Mesendoderm (in vitro differentiated cells): ENCODE data around the gene SLC38A8.

ENCODE experiments used
- DNase-seq: peaks from one replicate; pipeline ENCODE4 v3.0.0; 2013
- H2AK5ac ChIP-seq: 2 replicates; pipeline ENCODE4 v1.6.1; 2013; ENCODE audit warnings: low read length, inconsistent platforms
- H2BK120ac ChIP-seq: 2 replicates; pipeline ENCODE4 v1.6.1; 2013; ENCODE audit warnings: low read depth, mild to moderate bottlenecking, low read length, moderate library complexity, mixed read lengths
- H2BK15ac ChIP-seq: replicated peaks from 2 replicates; pipeline ENCODE4 v1.6.1; 2013; ENCODE audit warnings: low read depth, mild to moderate bottlenecking, moderate library complexity
- H2BK5ac ChIP-seq: 2 replicates; pipeline ENCODE4 v1.6.1; 2013; ENCODE audit warnings: low read length, inconsistent platforms
- H3K18ac ChIP-seq: 2 replicates; pipeline ENCODE4 v1.6.1; 2013; ENCODE audit warnings: mild to moderate bottlenecking, low read length, mixed read lengths
- H3K23ac ChIP-seq: one replicate; pipeline ENCODE4 v1.6.1; 2013; ENCODE audit warnings: low read length
- H3K27ac ChIP-seq: 2 replicates; pipeline ENCODE4 v1.5.1; 2013; ENCODE audit warnings: low read depth, mild to moderate bottlenecking, inconsistent platforms, low read length, moderate library complexity
- H3K27me3 ChIP-seq: 2 replicates; pipeline ENCODE4 v1.6.1; 2013; ENCODE audit warnings: low read length, control low read depth, mild to moderate bottlenecking, inconsistent platforms; ENCODE audit not compliant: insufficient read depth, poor library complexity
- H3K36me3 ChIP-seq: 2 replicates; pipeline ENCODE4 v1.6.1; 2013; ENCODE audit warnings: low read length, inconsistent platforms; ENCODE audit not compliant: control insufficient read depth, insufficient read depth
- H3K4ac ChIP-seq: one replicate; pipeline ENCODE4 v1.6.1; 2013; ENCODE audit warnings: low read depth, mild to moderate bottlenecking, low read length, moderate library complexity
- H3K4me1 ChIP-seq: 2 replicates; pipeline ENCODE4 v1.6.1; 2013; ENCODE audit warnings: low read depth, low read length, inconsistent platforms; ENCODE audit not compliant: control insufficient read depth
- H3K4me2 ChIP-seq: 2 replicates; pipeline ENCODE4 v1.6.1; 2013; ENCODE audit warnings: low read length
- H3K4me3 ChIP-seq: 2 replicates; pipeline ENCODE4 v1.5.1; 2013; ENCODE audit warnings: mild to moderate bottlenecking, low read length
- H3K56ac ChIP-seq: one replicate; pipeline ENCODE4 v1.6.1; 2013; ENCODE audit warnings: low read length
- H3K79me1 ChIP-seq: 2 replicates; pipeline ENCODE4 v1.6.1; 2013; ENCODE audit warnings: low read length, inconsistent platforms
- H3K79me2 ChIP-seq: 2 replicates; pipeline ENCODE4 v1.6.1; 2013; ENCODE audit warnings: mild to moderate bottlenecking, low read length; ENCODE audit not compliant: control insufficient read depth, insufficient read depth
- H3K9ac ChIP-seq: 2 replicates; pipeline ENCODE4 v1.6.1; 2013; ENCODE audit warnings: low read length, inconsistent platforms
- H4K5ac ChIP-seq: one replicate; pipeline ENCODE4 v1.6.1; 2013; ENCODE audit warnings: low read length
- H4K8ac ChIP-seq: one replicate; pipeline ENCODE4 v1.6.1; 2013; ENCODE audit warnings: low read depth, mild to moderate bottlenecking, control low read depth, low read length, moderate library complexity
- WGBS: extraction: QIAGEN DNeasy Blood & Tissue Kit; methylation state at CpG from one replicate; pipeline ENCODE4 v1.1.7; 2013; ENCODE audit warnings: low lambda C conversion rate, missing lambda C conversion rate; ENCODE audit not compliant: insufficient coverage; ENCODE audit errors: extremely low coverage; 5-methylcytosine and 5-hydroxymethylcytosine counted together

Gene SLC38A8

DNA sequence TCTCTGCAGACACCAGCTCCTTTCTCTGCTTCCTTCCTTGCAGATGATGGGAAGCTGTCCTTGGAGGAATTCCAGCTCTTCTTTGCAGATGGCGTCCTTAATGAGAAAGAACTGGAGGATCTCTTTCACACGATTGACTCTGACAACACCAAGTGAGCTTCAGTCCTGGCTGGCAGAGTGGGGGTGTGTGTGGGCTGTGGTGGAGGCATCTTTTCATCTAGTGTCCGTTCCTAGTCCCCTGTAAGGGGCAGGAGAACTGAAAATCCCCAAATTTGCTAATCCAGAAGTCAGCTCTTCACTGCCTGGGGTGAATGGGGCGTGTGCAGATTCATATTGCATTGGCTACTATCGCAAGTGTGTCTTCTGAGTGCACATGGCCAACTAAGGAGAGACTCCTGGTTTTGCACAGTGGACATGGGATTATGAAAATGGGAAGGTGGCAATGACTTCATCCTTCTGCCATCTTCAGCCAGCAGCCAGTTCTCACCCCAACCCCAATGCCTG, 64.1 kb downstream of the SLC38A8 start:
- no peak overlapping the region for H2AK5ac ChIP-seq
- H3K4me2 ChIP-seq, result no peak overlapping the region
- no peak for DNase-seq
- no peak overlapping the region for H3K9ac ChIP-seq
- H3K4ac ChIP-seq, result no peak overlapping the region
- no peaks in the 10 kb centered on the region for H3K4me1 ChIP-seq
- WGBS, result no CpG with 5 or more reads among the region's 5 CpGs
- H4K8ac ChIP-seq, result no peak overlapping the region
- no peak overlapping the region for H3K4me3 ChIP-seq
- H3K18ac ChIP-seq, result no peak overlapping the region
- no peaks in the 10 kb centered on the region for H3K79me1 ChIP-seq
- no peaks in the 10 kb centered on the region for H3K79me2 ChIP-seq
- H2BK5ac ChIP-seq, result no peak overlapping the region
- H3K56ac ChIP-seq, result no peak overlapping the region
- no peak overlapping the region for H4K5ac ChIP-seq
- no peak overlapping the region for H2BK15ac ChIP-seq
- no peak overlapping the region for H2BK120ac ChIP-seq
- H3K27me3 ChIP-seq, result no peaks in the 10 kb centered on the region
- H3K36me3 ChIP-seq, result no peaks in the 10 kb centered on the region
- H3K23ac ChIP-seq, result no peak overlapping the region
- H3K27ac ChIP-seq, result no peak overlapping the region

DNA sequence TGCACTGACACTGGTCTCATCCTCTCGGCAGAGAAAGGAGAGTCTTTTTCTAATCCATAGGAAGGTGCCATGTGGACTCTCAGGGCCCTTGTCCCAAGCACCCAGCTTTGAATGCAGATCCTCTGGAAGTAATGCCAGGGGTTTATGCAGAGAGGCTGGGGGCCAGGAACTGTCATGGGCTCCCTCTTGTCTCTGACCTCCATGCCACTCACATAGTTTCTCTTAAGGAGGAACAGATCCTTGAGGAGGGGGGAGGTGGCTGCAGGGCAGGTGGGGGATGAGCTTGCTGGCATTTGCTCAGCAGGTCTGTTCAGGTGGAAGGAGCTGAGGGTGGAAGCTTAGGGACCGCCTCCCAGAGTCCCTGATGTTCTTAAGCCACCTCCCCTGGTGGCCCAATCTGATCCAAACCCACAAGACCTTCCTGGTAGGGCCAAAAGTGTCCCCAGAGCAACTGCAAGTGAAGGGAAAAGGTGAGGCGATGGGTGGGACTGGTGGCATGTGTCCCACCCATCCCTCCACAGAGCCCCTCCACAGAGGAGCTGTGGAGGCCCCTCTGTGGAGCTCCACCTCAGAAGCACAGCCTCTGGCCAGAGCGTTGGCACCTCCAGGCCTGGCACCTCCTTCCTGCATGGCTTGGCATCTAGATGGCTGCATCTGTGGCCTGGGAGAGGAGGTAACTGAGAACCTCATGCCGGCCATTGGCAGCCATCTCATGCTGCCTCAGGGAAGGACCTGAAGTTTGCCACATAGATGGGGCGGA, 65.4 kb downstream of the SLC38A8 start:
- no peak overlapping the region for H3K4me2 ChIP-seq
- no peak for DNase-seq
- no peak overlapping the region for H3K27ac ChIP-seq
- no peak overlapping the region for H3K18ac ChIP-seq
- H3K36me3 ChIP-seq, result no peaks in the 10 kb centered on the region
- H3K79me1 ChIP-seq, result no peaks in the 10 kb centered on the region
- H3K4me3 ChIP-seq, result no peak overlapping the region
- H3K27me3 ChIP-seq, result no peaks in the 10 kb centered on the region
- no peak overlapping the region for H2AK5ac ChIP-seq
- no peaks in the 10 kb centered on the region for H3K4me1 ChIP-seq
- no peak overlapping the region for H2BK5ac ChIP-seq
- WGBS, result no CpG with 5 or more reads among the region's 6 CpGs
- H4K8ac ChIP-seq, result no peak overlapping the region
- no peaks in the 10 kb centered on the region for H3K79me2 ChIP-seq
- no peak overlapping the region for H3K23ac ChIP-seq
- H4K5ac ChIP-seq, result no peak overlapping the region
- H2BK120ac ChIP-seq, result no peak overlapping the region
- H3K56ac ChIP-seq, result no peak overlapping the region
- H3K4ac ChIP-seq, result no peak overlapping the region
- H2BK15ac ChIP-seq, result no peak overlapping the region
- no peak overlapping the region for H3K9ac ChIP-seq

DNA sequence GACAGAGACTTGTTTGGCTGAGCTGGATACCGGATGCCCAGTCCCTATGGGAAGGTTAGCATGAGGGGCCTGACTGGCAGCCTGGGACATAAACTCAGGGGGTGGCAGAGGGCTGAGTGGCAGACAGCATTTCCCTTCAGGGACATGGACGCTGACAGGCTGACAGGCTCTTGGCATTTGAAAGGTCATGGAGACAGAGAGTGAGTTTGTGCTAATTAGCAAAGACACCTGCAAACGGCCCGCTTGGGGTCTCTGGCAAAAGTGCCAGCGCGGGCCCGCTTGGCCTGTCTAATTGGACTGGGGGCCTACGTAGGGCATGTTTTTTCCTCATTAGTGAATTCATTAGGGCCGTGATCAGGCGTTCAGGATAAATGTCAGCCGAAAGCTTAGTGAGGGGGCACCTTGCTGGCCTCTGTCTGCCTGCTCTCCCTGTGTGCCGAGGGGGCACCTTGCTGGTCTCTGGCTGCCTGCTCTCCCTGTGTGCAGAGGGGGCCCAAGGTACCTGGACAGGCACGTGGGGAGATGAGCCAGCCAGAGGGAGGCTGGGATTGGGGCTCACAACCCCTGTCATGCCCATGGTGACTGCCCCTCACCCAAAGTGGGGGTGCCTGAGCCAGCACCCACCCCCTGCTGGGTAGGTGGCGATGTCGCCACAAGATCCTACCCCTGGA, 66.9 kb downstream of the SLC38A8 start:
- H3K36me3 ChIP-seq, result no peaks in the 10 kb centered on the region
- no peaks in the 10 kb centered on the region for H3K4me1 ChIP-seq
- H3K27me3 ChIP-seq, result no peaks in the 10 kb centered on the region
- H3K56ac ChIP-seq, result no peak overlapping the region
- H2AK5ac ChIP-seq, result no peak overlapping the region
- H3K9ac ChIP-seq, result no peak overlapping the region
- no peaks in the 10 kb centered on the region for H3K79me1 ChIP-seq
- no peak overlapping the region for H2BK5ac ChIP-seq
- no peak for DNase-seq
- H2BK120ac ChIP-seq, result no peak overlapping the region
- H3K4ac ChIP-seq, result no peak overlapping the region
- H3K23ac ChIP-seq, result no peak overlapping the region
- H4K8ac ChIP-seq, result no peak overlapping the region
- H2BK15ac ChIP-seq, result no peak overlapping the region
- no peak overlapping the region for H3K4me2 ChIP-seq
- no CpG with 5 or more reads among the region's 15 CpGs for WGBS
- H3K27ac ChIP-seq, result no peak overlapping the region
- no peak overlapping the region for H3K18ac ChIP-seq
- H3K4me3 ChIP-seq, result no peak overlapping the region
- no peaks in the 10 kb centered on the region for H3K79me2 ChIP-seq
- H4K5ac ChIP-seq, result no peak overlapping the region

DNA sequence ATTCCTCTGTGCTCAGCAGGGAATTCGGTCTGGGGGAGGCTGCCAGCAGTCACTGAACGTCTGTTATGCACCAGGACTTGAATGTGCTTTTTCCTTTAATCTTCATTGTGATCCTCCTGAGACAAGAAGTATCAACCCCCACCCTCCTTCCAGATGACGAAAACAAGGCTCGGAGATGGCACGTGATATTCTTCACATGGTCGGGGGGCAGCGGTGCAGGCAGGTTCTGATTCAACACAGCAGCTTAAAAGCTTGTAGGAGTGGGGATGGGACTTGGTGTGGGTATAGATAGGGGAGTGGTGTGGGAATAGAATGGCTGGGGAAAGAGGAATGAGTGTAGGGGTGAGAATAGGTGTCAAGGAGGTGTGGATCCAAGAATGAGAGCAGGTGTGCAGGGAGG, 68.1 kb downstream of the SLC38A8 start:
- no CpG with 5 or more reads among the region's 7 CpGs for WGBS
- H3K27ac ChIP-seq, result no peak overlapping the region
- no peak overlapping the region for H3K4me2 ChIP-seq

DNA sequence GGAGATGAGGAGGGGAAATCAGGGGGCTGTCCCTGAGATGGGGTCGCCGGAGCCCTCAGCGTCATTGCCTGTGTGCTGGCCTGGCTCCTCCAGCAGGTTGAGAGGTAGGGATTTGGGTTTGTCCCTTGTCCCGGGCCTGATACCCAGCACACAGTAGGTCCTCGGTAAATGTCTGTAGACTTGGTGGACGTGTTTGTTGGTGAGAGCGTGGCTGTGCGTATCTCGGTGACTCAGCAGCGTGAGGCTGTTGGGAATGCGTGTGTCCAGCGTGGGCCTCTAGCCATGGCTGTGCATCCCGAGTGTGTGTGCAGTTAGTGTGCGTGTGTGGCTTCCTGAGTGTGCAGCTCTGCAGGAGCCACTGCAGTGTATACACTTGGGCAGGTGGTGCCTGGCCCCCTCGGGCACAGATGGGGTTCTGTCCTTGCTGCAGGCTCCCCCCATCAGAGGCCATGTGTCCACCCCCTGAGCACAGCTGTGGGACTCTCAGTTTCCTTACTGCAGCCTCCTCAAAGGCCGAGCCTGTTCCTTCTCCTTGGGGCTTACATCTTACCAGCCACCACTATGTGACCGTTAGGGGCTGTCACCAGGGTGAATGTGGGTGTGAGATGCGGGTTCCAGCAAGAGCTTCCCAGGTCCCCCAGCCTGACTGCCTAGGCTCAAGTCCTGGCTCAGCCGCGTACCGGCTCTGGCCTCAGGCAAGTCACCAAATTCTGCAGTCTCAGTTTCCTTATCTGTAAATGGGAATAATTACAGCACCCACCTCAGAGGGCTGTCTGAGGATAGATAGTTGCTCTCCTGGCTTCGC, 68.8 kb downstream of the SLC38A8 start:
- Histone ChIP-seq H3K4ac (no peak overlapping the region), H3K4me2 (no peak overlapping the region), H3K23ac (no peak overlapping the region), H3K79me1 (no peaks in the 10 kb centered on the region), H3K79me2 (no peaks in the 10 kb centered on the region), H2AK5ac (no peak overlapping the region), H3K56ac (no peak overlapping the region), H3K4me1 (no peaks in the 10 kb centered on the region), H3K27ac (no peak overlapping the region), H3K36me3 (no peaks in the 10 kb centered on the region), H3K18ac (no peak overlapping the region), H3K9ac (no peak overlapping the region), H4K8ac (no peak overlapping the region), H3K27me3 (peaks cover 3% of the 10 kb centered on the region), H2BK120ac (no peak overlapping the region), H2BK5ac (no peak overlapping the region), H4K5ac (no peak overlapping the region), H2BK15ac (no peak overlapping the region), H3K4me3 (no peak overlapping the region)
- WGBS, result no CpG with 5 or more reads among the region's 22 CpGs
- no peak for DNase-seq

More for the DNA sequence above, 68.1 kb downstream of the SLC38A8 start:
- no peak overlapping the region for H3K18ac ChIP-seq
- H3K9ac ChIP-seq, result no peak overlapping the region
- no peaks in the 10 kb centered on the region for H3K27me3 ChIP-seq
- no peak overlapping the region for H2BK15ac ChIP-seq
- H4K8ac ChIP-seq, result no peak overlapping the region
- H3K4me1 ChIP-seq, result no peaks in the 10 kb centered on the region
- H2AK5ac ChIP-seq, result no peak overlapping the region
- DNase-seq, result no peak
- no peak overlapping the region for H2BK120ac ChIP-seq
- H3K56ac ChIP-seq, result no peak overlapping the region
- no peaks in the 10 kb centered on the region for H3K36me3 ChIP-seq
- H3K4me3 ChIP-seq, result no peak overlapping the region
- no peak overlapping the region for H3K4ac ChIP-seq
- no peak overlapping the region for H4K5ac ChIP-seq
- H3K79me1 ChIP-seq, result no peaks in the 10 kb centered on the region
- H3K23ac ChIP-seq, result no peak overlapping the region
- H2BK5ac ChIP-seq, result no peak overlapping the region
- H3K79me2 ChIP-seq, result no peaks in the 10 kb centered on the region
